Right lobe of liver (tissue), 6 donors: ENCODE data around the gene CFAP77. TPM values are rescaled to one million over a fixed set of nuclear protein-coding genes. Genes with fewer than 3 reads are reported as not detected.

Source experiments
- ATAC-seq, 4 donors: fragments of 200-7000 bp; cut with Tn5 transposase; one replicate each; pipeline ENCODE4 v1.9.1; 2020; ENCODE audit warnings: mild to moderate bottlenecking in 4 of 4, moderate library complexity in 4 of 4
- DNase-seq, 3 donors: peaks; one replicate each; pipeline ENCODE4 v3.0.0-alpha.2; 2020
- H3K27ac ChIP-seq, 3 donors: fragments of 200-600 bp; one replicate each; pipeline ENCODE4 v1.8.0; 2022
- H3K27me3 ChIP-seq, 2 donors: fragments of 200-600 bp; one replicate each; pipeline ENCODE4 v1.8.0; 2022
- H3K36me3 ChIP-seq, 4 donors: fragments of 200-600 bp; sonication (generic) in 1 of 4; one replicate each; pipeline versions ENCODE4 v1.5.1 to v1.8.0; 2017 to 2022; ENCODE audit warnings: control low read depth in 1 of 4
- H3K4me1 ChIP-seq, 4 donors: fragments of 200-600 bp; sonication (generic) in 1 of 4; one replicate each; pipeline versions ENCODE4 v1.5.1 to v1.8.0; 2017 to 2022; ENCODE audit warnings: control low read depth in 1 of 4
- H3K4me3 ChIP-seq, 3 donors: fragments of 200-600 bp; one replicate each; pipeline ENCODE4 v1.8.0; 2022
- H3K9me3 ChIP-seq, 4 donors: fragments of 200-600 bp; sonication (generic) in 1 of 4; one replicate each; pipeline versions ENCODE4 v1.5.1 to v1.8.0; 2017 to 2022; ENCODE audit warnings: control low read depth in 1 of 4
- CTCF ChIP-seq, 4 donors: fragments of 200-600 bp in 3 of 4; fragments of 450-650 bp in 1 of 4; IDR thresholded peaks; one replicate each; pipeline versions ENCODE4 v1.5.1 to v1.8.0; 2016 to 2022; ENCODE audit warnings: antibody characterized with exemption in 4 of 4, mild to moderate bottlenecking in 2 of 4
- POLR2A ChIP-seq: fragments of 450-650 bp; IDR thresholded peaks from one replicate; pipeline ENCODE4 v1.6.1; 2017; ENCODE audit warnings: antibody characterized with exemption, mild to moderate bottlenecking
- WGBS: methylation state at CpG from one replicate; pipeline ENCODE4 v1.1.6; 2018; ENCODE audit warnings: low coverage, low lambda C conversion rate; ENCODE audit not compliant: insufficient coverage; ENCODE audit errors: missing lambda C conversion rate; 5-methylcytosine and 5-hydroxymethylcytosine counted together
- intact Hi-C, 2 donors: fragments of 100-400 bp; cut with DNase I; formaldehyde crosslinking; loops; one replicate each; pipeline versions ENCODE4 v1.11.2 to v1.14.1; 2022
- total RNA-seq, 6 experiments: library from RNA; depleted of rRNA in 2 of 6; stranded (reverse); fragments of >200 nt in 2 of 6; fragmentation: NEBNext Ultra II Directional in 3 of 6; extraction: Animal tissue kit (Norgen Biotek cat#: 25700) in 3 of 6; gene quantifications; one replicate each; pipeline versions ENCODE4 v1.1.0 to v1.2.4, GENCODE V29; 2016 to 2023
- donor health status: DM: no; HTN: yes; CAD: no.
- donor health status: DM: no; HTN: no; CAD: no.
- donor health status: DM: no; HTN: no; CAD: no.
- donor health status: DM: no; HTN: yes; CAD: no.
- donor health status: DM: no; HTN: yes; CAD: no.

Gene CFAP77
- total RNA-seq, 6 experiments from 2014 or later: not detected

GRCh38 chr9:132541870-132542830 lies 132.1 kb downstream of the CFAP77 start:
- Histone ChIP-seq H3K36me3 (no peaks in the 10 kb centered on the region), H3K27me3 (no peaks in the 10 kb centered on the region), H3K4me3 (no peak overlapping the region), H3K27ac (no peak overlapping the region), H3K4me1 (no peaks in the 10 kb centered on the region), H3K9me3 (no peaks in the 10 kb centered on the region)
- intact Hi-C loops: no loop called here
- no peak for DNase-seq
- ATAC-seq: no peak
- TF ChIP-seq CTCF (IDR thresholded peaks at IDR 0.05) (no peak), POLR2A (no peak)
- 84% methylated on average over 4 of the region's 19 CpGs for WGBS

- H3K36me3 ChIP-seq: no peaks in the 10 kb centered on the region
- no peak for DNase-seq
- ATAC-seq: no peak
- TF ChIP-seq POLR2A (no peak), CTCF (IDR thresholded peaks at IDR 0.05) (no peak)
- 80% methylated on average over 3 of the region's 4 CpGs for WGBS
- no peaks in the 10 kb centered on the region for H3K9me3 ChIP-seq
- no peaks in the 10 kb centered on the region for H3K4me1 ChIP-seq
- H3K27ac ChIP-seq: no peak overlapping the region
- H3K27me3 ChIP-seq: no peaks in the 10 kb centered on the region
- intact Hi-C loops: no loop called here
- H3K4me3 ChIP-seq: no peak overlapping the region
Observed at GRCh38 chr9:132543251-132543650, 133.2 kb downstream of the CFAP77 start.

- TF ChIP-seq CTCF (IDR thresholded peaks at IDR 0.05): no peak
- no peak for TF ChIP-seq POLR2A
- no peaks in the 10 kb centered on the region for H3K27me3 ChIP-seq
- no peaks in the 10 kb centered on the region for H3K36me3 ChIP-seq
- DNase-seq (no peak), ATAC-seq (no peak)
- WGBS: 67% methylated on average over 3 of the region's 21 CpGs
- intact Hi-C loops: no loop called here
- H3K27ac ChIP-seq: no peak overlapping the region
- no peak overlapping the region for H3K4me3 ChIP-seq
- no peaks in the 10 kb centered on the region for H3K9me3 ChIP-seq
- no peaks in the 10 kb centered on the region for H3K4me1 ChIP-seq
Observed at GRCh38 chr9:132543960-132544359, 133.9 kb downstream of the CFAP77 start.

- WGBS: 77% methylated on average over 8 of the region's 9 CpGs
- TF ChIP-seq POLR2A (no peak), CTCF (IDR thresholded peaks at IDR 0.05) (no peak)
- Histone ChIP-seq H3K9me3 (no peaks in the 10 kb centered on the region), H3K27ac (no peak overlapping the region), H3K4me1 (no peaks in the 10 kb centered on the region), H3K4me3 (no peak overlapping the region), H3K27me3 (no peaks in the 10 kb centered on the region), H3K36me3 (no peaks in the 10 kb centered on the region)
- DNase-seq (no peak), ATAC-seq (no peak)
- intact Hi-C loops: no loop called here
Observed at GRCh38 chr9:132545578-132545977, 135.6 kb downstream of the CFAP77 start.
